Renal pelvis (tissue), 4 donors: ENCODE data around the gene DSG2. TPM values are rescaled to one million over a fixed set of nuclear protein-coding genes. Genes with fewer than 3 reads are reported as not detected.

Experiments
- DNase-seq: peaks from one replicate; pipeline ENCODE4 v3.0.0-alpha.2; 2013
- polyA plus RNA-seq, 3 donors: library from polyadenylated mRNA; unstranded; fragments of 120-200 nt; gene quantifications; one replicate each; pipeline ENCODE4 v1.2.1, GENCODE V29; 2013; ENCODE audit not compliant: insufficient read length in 3 of 3

DSG2 gene
- polyA plus RNA-seq, 3 donors: 35.7 to 51.5 (median 44.3) TPM

DNA sequence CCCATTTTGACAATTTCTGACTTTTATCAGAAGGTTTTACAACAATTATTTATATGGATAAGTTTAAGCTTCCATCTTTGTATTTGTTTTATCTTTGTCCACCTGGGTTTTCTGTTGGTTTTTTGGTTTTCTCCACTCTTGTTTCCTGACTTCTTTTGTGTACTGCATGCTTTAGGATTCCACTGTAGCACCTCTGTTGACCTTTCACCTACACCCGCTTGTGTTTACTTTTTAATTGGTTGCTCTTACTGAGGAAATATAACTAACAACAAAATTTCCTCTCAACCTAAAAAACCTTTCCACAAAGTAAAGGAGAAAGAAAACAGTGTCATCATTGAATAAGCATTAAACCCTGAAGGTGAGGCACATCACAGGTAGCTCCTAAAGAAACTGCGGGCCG lies 53.9 kb downstream of the DSG2 start:
- DNase-seq: no peak

DNA sequence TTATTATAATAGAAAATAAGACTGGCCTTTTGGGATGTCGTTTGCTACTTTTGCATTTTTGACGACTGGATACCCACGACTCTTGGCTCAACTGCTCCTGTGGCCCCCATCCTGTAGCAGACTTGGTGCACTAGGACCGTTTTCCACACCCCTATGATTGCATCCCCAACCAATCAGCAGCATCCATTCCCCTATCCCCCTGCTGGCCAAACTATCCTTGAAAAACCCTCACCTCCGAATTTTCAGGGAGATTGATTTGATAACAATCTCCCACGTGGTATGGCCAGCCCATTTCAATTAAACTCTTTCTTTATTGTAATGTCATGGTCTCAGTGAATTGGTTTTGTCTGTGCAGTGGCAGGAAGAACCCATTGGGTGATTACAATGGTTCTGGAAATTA lies 55.8 kb downstream of the DSG2 start:
- DNase-seq: no peak

DNA sequence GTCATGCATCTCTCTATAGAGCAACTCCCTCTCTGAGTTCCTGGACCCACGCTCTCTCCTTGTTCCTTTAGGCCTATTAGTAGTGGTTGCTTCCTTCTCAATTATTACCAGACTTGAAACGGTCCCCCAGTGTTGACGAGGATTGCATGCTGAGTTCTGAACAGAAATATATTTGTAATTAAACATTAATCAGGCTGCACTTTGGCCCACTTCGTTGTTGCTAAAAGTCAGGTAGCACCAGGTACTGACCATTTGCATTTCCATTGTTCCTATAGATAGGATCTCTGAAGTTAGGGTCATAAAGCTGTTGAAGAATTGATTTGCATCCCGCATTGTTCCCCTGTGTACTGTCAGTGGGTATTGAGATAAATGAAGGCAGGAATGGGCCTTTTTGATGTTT lies 56.8 kb downstream of the DSG2 start:
- no peak for DNase-seq

DNA sequence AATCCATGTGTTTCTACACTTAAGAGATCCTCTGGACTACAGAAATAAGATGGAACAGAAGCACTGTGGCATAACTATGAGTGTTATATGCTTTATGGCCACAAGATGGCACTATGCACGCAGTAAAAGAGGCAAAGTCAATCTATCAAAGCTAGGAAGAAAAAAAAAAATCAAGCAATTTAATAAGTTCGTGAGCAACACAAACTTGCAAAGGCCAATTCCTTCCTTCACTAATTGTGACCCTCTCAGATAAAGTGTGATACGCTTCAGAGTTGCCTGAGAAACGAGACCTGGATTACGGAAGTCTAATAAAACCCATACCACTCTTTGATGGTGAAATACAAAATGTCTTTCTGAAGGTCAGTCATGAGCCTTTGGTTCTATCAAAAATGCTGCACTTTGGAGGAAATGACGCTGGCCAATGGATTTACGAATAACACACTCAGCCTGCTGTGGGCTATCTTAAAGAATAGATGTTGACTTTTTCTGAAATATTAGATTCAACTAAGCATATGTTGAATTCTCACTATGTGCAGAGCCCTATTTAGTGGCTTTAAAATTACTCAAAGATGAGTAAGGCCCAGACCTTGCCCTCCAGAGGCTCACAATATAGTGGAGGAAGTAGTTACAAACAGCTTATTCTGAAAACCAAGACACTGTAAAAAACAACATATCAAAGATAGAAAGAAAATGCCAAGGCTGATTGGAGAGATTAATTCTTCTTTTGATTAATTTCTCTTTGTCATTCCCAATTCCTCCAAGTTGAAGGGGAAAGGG lies 58.2 kb downstream of the DSG2 start:
- DNase-seq: peak; percentile 64

DNA sequence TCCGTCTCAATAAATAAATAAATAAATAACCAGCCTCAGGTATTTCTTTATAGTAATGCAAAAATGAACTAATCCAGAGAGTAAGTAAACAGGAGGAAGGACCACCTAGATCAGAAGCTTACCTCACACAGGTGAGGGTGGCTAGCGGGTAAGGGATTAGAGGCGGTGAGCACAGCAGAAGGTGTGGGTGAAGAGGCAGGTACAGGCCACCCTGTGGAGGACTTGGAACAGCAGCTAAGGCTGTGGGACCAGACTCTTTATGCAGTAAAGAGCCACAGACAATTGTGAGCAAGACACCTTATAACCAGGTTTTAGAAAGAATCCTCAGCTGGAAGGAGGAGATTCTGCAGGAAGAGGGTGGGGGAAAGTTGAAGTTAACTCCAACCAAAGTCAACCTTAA lies 59.5 kb downstream of the DSG2 start:
- no peak for DNase-seq

DNA sequence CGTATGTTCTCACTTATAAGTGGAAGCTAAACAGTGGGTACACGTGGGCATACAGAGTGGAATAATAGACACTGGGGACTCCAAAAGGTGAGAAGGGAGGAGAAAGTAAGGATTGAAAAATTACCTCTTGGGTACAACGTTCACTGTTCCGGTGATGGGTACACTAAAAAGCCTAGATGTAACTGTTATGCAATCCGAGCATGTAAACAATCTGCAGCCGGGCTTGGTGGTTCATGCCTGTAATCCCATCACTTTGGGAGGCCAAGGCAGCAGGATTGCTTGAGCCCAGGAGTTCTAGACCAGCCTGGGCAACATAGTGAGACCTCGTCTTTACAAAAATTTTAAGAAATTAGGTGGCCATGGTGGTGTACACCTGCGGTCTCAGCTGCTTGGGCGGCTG lies 60.6 kb downstream of the DSG2 start:
- no peak for DNase-seq

DNA sequence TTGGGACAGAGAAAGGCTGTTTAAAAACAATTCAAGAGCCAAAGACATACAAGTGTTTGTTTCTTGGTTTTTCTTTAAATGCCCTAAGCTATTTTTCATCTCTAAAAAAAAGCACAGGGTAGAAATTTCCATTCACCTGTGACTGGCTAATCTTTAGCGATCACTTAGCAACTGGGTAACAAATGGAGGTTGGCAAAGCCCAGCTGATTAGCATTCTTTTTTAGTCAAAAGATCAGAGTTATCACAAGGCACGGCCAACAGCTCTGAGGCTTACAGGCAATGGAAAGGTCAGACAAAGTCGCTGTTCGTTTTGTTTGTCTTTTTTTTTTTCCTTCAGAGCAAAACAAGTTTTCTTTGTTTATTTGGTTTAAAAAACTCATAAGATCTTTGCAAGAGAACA lies 64.7 kb downstream of the DSG2 start:
- no peak for DNase-seq

DNA sequence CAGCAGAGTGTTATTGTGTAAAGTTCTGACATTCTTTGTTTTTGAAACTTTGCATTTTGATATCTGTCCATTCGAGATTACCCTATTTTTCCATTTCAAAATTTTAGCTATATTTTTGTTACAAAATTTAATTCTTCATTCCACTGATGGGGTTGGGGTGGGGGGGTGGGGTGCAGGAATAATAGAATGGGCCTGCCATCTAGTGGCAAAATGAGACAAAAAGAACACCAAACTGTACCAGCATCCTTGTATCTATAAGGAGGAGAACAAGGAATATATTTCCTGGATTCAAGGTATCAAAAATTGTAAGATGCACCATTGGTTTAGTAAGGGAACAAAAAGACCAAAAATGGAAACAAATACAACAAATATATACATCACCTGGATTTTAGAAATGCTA lies 65.8 kb downstream of the DSG2 start:
- DNase-seq: no peak

DNA sequence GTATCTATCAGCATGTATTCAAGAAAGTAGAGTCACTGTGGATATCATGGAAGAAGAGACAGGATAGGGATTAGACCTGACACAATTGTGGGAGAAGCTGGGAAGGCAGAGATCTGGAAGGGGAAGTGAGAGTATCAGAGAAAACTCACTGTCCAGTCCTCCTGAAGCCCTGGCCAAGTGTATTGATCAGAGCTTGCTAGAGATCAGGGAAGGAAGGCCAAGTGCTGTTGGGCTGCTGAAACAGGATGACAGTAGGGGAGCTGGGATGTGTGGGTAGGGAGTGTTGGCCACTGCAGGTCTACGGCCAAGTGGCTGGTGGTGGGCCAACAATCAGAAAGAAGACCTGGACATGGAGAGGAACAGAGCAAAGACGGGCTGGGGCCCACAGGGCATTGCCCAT lies 67.4 kb downstream of the DSG2 start:
- no peak for DNase-seq

DNA sequence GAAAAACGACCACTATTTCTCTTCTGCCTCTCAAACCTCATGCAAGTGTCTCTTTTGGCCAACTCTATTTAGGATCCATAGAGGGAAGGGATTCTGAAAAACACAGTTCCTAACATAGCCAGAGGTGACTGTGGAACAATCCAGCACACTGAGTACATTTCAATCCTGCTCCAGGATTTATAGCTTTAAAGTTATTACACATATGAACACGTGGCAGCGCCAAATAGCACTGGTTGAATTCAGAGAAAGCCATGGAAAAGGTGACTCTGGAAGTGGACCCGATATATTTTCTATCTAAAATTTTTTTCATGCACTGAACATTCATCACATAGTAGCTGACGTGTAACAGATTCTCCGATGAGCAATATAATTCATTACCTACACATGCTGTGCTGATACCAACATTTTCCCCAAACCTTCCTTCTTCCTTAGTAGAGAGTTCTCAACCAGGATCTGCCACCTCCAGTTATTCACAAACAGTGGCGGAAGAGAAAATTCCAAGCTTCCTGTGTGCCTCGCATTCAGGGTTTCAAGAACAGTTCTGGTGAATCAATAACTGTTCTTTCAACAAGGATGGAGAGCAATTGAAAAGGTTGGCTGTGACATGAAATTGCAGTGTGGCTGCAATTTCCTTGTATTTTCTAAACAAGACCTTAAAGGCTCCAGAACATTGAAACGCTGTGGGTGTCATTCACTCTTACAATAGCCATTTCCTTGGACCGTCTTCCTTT lies 68.0 kb downstream of the DSG2 start:
- DNase-seq: no peak

DNA sequence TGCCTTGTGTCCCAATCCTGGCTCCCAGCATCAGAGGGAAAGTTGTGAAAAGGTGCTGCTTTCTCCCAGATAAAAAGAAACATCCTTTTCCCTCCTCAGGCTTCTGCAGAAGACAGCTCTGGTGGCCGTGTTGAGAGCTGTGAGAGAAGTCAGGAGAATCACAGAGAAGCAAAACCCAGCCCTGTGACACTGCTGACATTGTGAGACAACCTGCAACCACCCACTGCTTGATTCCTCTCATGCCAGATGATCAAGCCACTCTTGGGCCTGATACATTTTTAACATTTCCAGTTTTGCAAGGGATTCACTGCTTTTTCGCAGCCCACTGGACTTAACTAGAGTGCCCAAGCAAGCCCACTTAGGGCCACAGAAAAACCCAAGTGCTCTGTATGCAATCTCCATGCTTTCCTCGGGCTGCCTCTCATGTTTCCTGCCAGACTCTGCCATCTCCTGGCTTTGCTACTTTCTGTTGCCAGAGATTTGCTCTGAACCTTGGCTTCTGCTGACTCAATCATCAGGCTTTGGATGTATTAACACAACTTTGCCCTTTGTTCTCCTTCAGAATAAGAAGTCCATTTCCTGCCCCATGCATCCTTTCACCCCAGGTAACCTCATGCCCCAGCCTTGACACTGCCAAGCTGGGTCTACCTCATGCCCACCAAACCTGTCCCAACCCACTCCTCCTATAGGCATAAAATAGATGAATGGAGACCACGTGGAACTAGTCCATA lies 68.8 kb downstream of the DSG2 start:
- DNase-seq: no peak

DNA sequence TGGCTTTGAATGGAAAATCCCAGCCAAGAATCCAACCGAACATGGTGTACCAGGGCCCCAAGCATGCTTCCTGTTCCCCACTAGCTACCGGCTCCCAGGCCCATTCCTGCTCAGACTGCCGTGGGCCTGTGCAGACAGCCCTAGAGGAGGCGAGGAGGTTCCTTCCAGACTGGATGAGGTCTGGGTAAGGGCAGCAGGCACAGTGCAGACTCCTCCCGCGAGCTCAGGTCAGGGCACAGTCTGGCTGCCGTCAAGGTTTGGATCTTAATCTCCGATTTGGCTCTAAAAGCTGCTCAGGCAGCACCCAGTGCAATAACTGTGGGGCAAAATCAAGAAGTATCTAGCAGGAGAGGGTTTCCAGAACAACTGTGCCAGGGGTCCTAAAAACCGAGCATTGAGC lies 74.4 kb downstream of the DSG2 start:
- no peak for DNase-seq

DNA sequence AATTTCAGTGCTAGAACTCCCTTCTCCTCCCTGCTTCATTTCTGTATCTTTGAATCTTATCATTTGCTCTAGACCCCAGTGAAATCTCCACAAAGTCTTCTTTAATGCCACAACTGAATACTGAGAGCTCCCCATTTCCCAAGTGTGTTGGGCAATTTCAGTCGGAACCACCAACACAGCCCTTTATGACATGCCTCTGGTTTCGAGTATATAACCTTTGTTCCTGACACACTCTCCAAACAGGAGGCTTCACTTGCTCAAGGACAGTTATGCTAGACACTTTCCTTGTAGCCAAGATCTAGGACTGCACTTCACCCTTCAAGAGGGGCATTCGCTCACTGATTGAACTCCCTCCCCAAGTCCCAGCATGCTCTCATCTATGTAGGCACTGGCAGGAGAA lies 75.1 kb downstream of the DSG2 start:
- no peak for DNase-seq

DNA sequence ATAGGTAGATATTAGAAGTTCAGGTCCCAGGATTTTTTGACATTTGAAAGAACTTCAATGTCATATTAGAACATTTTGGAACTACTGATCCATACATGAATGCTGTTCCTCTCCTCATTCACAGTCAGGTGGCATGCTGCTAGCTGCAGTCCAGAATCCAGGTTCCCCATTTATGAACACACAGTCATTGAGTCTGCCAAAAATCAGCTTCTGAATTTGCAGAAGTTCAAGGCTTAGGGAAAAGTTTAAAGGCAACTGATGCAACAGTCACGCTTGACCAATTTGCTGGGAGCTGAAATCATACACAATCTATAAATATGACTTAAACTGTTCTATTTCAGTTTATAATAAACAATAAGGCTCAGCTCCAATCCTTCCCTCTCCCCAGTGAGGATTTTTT lies 76.4 kb downstream of the DSG2 start:
- DNase-seq: no peak

DNA sequence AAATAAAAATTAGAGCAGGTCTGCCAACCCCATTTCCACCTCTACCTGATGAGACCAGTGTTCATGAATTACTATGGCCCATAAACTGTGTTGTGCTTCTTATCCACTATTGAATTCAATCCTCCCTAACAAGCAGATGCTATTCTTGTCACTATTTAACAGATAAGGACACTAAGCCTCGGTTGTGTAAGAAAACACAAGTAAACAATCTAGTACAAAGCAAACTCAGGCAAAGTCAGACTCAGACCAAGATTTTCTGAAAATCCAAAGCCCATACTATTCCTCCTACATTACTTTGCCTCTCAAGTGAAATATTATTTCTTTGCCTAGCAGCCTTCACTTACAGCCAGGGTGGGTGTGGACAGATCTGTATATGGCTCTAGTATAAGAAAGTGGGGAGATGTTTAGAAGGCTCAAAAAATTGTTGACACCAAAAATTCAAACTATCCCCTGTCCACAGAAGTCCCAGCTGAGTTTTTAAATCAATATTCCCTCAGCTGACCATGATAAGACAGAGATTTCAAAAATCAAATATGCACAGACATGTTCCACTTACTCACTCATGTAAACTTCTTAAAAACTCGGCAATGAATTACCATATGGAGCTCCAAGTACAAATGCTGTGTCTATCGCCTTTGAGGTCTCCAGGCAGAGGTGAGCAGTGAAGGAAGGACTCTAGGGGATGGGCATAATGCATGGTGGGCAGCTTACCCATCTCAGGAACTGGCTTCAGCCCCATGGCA lies 77.7 kb downstream of the DSG2 start:
- no peak for DNase-seq

DNA sequence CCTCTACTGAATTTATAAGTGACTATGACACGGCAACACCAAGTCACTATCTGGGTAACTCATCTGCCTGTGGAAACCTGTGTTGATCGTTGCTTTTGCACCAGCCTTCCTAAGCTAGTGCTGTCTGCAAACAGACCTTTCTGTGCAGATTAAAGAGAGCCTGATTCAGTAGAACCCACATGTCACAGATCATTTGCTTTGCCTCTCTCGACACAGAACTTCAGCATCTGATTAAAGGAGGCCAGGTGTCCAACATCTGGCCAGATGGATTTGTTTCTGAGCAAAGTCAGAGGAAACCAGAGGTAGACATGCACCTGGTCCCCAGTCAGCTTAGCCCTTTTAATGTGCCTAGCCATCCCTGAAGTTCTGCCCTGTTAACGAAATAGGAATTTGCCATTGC lies 78.7 kb downstream of the DSG2 start:
- DNase-seq: no peak

DNA sequence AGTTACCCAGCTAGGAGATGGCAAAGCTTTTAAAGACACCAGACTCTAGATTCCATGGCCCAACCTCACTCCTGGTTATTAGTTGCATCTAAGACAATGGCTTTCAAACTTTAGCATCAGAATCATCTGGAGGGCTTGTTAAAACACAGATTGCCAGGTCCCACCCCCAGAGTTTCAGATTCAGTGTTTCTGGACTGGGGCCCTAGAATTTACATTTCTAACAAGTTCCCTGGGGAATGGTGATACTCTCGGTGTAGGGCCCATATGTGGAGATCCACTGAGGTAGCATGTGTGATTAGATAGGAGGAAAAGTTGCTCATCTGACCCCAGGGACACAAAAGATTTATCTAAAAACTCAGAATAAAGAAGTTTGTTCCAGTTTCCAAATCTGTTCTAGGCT lies 79.2 kb downstream of the DSG2 start:
- no peak for DNase-seq

DNA sequence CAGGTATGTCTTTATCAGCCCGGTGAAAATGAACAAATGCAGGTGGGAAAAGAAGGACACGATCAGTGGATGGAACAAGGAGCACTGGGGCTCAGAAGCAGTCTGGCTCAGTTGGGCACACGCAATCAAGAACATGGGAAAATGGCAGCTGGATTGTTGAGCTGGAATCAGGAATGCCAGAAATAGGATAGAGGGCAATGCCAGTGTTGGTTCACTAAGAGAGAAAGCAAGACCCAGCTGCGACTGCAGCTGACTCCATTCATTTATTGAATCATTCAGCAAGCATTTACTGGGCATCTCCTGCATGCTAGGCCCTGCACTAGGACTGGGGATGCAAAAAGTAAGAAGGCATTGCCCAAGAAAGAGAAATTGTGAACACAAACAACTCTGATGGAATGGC lies 80.1 kb downstream of the DSG2 start:
- DNase-seq: no peak

DNA sequence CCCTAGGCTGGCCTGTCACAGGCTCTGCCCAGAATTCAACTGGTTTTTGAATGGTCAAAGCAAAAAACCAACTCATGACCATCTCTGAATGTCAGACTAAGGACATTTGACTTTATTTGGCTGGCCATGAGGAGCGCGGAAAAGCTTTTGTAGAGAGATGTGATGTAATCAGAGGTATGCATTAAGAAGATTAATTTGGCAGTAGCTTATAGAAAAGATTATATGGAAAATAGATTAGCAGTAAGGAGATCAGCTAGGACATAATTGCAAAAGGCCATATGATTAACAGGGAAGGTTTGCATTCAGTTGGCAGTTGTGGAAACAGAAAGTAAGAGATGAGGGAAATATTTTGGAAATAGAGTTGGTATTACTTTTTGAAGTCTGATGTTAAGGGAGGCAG lies 81.4 kb downstream of the DSG2 start:
- DNase-seq: no peak

DNA sequence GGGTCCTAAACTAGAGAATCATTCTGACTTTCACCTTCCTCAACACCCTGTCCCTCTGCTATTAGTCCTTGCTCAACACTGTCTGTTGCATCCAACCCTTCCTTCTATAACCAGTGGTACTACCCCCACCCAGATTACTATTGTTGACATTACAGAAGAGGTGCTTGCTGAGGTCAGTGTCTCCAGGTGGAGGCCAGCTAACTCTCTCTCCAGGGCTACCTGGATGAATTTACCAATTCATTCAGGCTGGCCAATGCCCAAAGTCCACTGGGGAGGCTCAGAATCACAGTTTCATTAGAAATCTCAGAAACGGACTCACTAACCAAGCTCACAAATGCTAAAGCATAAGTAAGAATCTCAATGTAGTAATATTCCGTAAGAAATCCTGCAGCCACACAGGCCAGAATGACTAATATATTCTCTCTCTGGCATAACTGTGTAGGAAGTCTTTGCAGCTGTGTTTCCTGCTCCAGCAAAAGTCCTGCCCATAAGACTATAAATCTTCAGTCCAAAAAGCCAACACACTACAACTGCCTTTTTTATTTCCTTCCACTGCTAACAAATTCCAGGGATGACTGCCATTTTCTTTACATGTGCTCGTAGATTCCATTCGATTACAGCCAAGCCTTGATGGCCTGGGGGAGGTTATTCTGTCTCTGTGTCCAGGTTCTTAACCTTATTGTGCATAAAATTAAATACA lies 83.7 kb downstream of the DSG2 start:
- DNase-seq: no peak

DNA sequence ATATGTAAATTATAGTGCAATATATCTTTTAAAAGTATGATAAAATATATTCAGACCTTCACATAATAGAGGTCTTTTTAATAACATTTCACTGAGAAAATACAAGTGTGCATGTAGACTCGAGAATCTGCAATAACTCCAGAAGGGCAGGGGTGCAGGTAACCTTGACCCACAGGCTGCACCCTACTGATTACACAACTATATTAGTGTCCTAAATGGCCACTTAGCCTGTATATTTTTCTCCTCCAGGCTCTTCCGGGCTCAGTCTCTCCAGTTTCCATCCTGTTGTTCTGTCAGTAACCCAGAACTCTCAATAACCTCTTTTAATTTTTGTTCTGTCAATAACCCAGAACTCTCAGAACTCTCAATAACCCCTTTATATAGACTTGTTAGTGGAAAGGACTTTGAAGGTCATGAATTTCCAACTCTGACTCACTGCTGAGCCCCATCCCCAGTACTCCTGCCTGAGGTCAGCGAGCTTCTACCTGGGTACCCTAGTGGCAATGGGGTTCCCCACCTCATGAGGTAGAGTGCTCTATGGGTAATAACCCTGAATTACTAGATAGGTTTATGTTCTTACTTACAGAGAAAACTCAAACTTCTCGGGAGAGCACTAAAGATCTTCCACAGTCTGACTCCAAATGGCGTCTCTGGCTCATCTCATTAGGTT lies 85.3 kb downstream of the DSG2 start:
- DNase-seq: no peak
